Left lung (tissue), 10 donors: ENCODE data around the gene CYP3A7. TPM values are rescaled to one million over a fixed set of nuclear protein-coding genes. Genes with fewer than 3 reads are reported as not detected.
"Not testable (repeated sequence)": the region's sequence is repeated elsewhere in the genome, so short reads cannot be mapped to it uniquely, and the experiment has no call there.

ENCODE experiments used
- ATAC-seq: fragments of 200-7000 bp; cut with Tn5 transposase; one replicate; pipeline ENCODE4 v1.9.1; 2020; ENCODE audit warnings: moderate library complexity
- DNase-seq, 4 donors: peaks; one replicate each; pipeline ENCODE4 v3.0.0-alpha.2; 2013 to 2020
- H3K27ac ChIP-seq, 2 donors: fragments of 200-600 bp; sonication (generic) in 1 of 2; one replicate each; pipeline versions ENCODE4 v1.5.0 to v1.8.0; 2020 to 2021
- H3K27me3 ChIP-seq, 2 donors: fragments of 200-600 bp; sonication (generic) in 1 of 2; one replicate each; pipeline versions ENCODE4 v1.5.0 to v1.8.0; 2020 to 2021
- H3K36me3 ChIP-seq, 2 donors: fragments of 200-600 bp; sonication (generic) in 1 of 2; one replicate each; pipeline versions ENCODE4 v1.5.0 to v1.8.0; 2020 to 2021
- H3K4me1 ChIP-seq, 2 donors: fragments of 200-600 bp; one replicate each; pipeline ENCODE4 v1.8.0; 2021
- H3K4me3 ChIP-seq, 2 donors: fragments of 200-600 bp; sonication (generic) in 1 of 2; one replicate each; pipeline versions ENCODE4 v1.5.0 to v1.8.0; 2020 to 2021; ENCODE audit warnings: mild to moderate bottlenecking in 1 of 2
- H3K9me3 ChIP-seq, 2 donors: fragments of 200-600 bp; sonication (generic) in 1 of 2; one replicate each; pipeline versions ENCODE4 v1.5.0 to v1.8.0; 2020 to 2021
- intact Hi-C, 2 donors: fragments of 100-400 bp; cut with DNase I; formaldehyde crosslinking; loops; one replicate each; pipeline versions ENCODE4 v1.11.2 to v1.14.2; 2022
- polyA plus RNA-seq, 6 donors: library from polyadenylated mRNA; unstranded; fragments of 120-200 nt; gene quantifications; one replicate each; pipeline ENCODE4 v1.2.1, GENCODE V29; 2013; ENCODE audit not compliant: insufficient read length in 6 of 6
- total RNA-seq, 2 donors: library from RNA; stranded (reverse); fragmentation: NEBNext Ultra II Directional; extraction: Animal tissue kit (Norgen Biotek cat#: 25700); gene quantifications; one replicate each; pipeline ENCODE4 v1.2.1, GENCODE V29; 2021
- TF ChIP-seq, protein P1 (sequence below), 2 donors: fragments of 200-600 bp; sonication (generic) in 1 of 2; IDR thresholded peaks; one replicate each; pipeline versions ENCODE4 v1.5.0 to v1.8.0; 2021; ENCODE audit warnings: antibody characterized with exemption in 2 of 2
- donor health status: DM: no; HTN: yes; CAD: no.
- donor health status: DM: no; HTN: no; CAD: no.

The CYP3A7 gene
- total and polyA plus RNA-seq, 8 donors: 0.37 to 2.9 (median 0.87) TPM

DNA sequence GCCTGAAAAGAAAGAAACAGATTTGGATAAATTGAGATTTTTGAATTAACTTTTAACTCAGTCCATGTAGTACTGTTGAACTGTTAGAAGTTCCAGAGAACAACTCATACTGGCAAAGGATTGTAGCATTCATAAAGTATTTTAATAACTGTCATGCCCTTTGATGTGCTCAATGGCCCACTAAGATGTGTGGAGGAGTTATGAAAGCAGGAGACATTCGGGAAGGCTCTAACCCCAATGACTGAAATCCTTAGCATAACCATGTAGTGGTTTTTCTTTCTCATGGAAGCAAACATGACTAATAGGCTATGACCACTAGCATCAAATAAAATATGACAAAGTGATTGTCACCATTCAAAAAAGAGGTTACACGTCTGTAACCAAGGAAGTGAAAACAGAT, 25.7 kb downstream of the CYP3A7 start:
- intact Hi-C loops: no loop called here
- H3K9me3 ChIP-seq: peaks cover 0 to 21% of the 10 kb centered on the region in 2 donors
- no peaks in the 10 kb centered on the region for H3K36me3 ChIP-seq
- TF ChIP-seq, protein P1, sequence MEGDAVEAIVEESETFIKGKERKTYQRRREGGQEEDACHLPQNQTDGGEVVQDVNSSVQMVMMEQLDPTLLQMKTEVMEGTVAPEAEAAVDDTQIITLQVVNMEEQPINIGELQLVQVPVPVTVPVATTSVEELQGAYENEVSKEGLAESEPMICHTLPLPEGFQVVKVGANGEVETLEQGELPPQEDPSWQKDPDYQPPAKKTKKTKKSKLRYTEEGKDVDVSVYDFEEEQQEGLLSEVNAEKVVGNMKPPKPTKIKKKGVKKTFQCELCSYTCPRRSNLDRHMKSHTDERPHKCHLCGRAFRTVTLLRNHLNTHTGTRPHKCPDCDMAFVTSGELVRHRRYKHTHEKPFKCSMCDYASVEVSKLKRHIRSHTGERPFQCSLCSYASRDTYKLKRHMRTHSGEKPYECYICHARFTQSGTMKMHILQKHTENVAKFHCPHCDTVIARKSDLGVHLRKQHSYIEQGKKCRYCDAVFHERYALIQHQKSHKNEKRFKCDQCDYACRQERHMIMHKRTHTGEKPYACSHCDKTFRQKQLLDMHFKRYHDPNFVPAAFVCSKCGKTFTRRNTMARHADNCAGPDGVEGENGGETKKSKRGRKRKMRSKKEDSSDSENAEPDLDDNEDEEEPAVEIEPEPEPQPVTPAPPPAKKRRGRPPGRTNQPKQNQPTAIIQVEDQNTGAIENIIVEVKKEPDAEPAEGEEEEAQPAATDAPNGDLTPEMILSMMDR (IDR thresholded peaks at IDR 0.05): no peak
- H3K4me3 ChIP-seq: no peak overlapping the region
- DNase-seq (no peak), ATAC-seq (no peak)
- H3K4me1 ChIP-seq: no peaks in the 10 kb centered on the region
- H3K27me3 ChIP-seq: no peaks in the 10 kb centered on the region
- no peak overlapping the region for H3K27ac ChIP-seq

DNA sequence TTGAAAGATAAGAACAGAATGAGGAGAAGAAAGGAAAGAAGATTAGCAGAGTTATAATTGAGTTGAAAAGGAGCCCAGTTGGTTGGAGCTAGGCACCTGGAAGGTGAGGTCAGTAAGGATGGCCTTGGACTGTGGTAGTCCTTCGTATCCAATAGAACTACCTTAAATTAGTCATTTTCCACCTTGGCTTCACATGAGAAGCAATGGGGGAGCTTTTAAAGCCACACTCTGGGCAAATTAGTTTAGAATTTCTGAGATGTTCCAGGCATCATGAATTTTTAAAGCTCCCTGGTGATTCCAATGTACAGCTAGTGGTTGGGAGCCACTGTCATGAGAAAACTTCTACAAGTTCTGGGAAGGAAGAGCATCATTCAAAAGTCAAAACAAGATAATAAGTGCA, 27.9 kb downstream of the CYP3A7 start:
- peaks cover 0 to 21% of the 10 kb centered on the region in 2 donors for H3K9me3 ChIP-seq
- no peak overlapping the region for H3K27ac ChIP-seq
- no peak for ATAC-seq
- H3K27me3 ChIP-seq: no peaks in the 10 kb centered on the region
- no peak overlapping the region for H3K4me3 ChIP-seq
- intact Hi-C loops: no loop called here
- H3K4me1 ChIP-seq: no peaks in the 10 kb centered on the region
- TF ChIP-seq, protein P1 (IDR thresholded peaks at IDR 0.05): no peak
- no peaks in the 10 kb centered on the region for H3K36me3 ChIP-seq
- no peak for DNase-seq

DNA sequence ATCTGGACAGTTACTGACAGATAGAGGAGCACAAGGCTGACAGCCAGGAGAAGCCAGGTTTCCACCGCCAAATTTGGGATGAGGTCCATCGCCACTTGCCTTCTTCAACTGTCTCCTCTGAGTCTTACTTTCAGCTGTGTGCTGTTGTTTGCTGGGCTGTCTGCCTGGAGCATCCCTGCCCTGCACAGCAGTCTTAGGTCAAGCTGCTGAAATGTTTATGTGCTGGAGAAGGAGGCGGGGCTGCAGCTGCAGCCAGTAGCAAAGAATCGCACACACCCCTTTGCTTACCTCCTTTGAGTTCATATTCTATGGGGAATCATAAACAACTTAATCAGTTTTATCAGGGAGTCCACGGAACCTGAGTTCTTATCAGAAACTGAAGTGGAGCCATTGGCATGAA, 35.0 kb downstream of the CYP3A7 start:
- ATAC-seq (peak; percentile 51), DNase-seq (no peak)
- intact Hi-C loops: no loop called here
- H3K36me3 ChIP-seq: no peaks in the 10 kb centered on the region
- no peaks in the 10 kb centered on the region for H3K27me3 ChIP-seq
- TF ChIP-seq, protein P1 (IDR thresholded peaks at IDR 0.05): no peak
- H3K4me3 ChIP-seq: no peak overlapping the region
- no peaks in the 10 kb centered on the region for H3K9me3 ChIP-seq
- no peaks in the 10 kb centered on the region for H3K4me1 ChIP-seq
- H3K27ac ChIP-seq: peak overlapping the region in 1 of 2 donors; percentile 33

DNA sequence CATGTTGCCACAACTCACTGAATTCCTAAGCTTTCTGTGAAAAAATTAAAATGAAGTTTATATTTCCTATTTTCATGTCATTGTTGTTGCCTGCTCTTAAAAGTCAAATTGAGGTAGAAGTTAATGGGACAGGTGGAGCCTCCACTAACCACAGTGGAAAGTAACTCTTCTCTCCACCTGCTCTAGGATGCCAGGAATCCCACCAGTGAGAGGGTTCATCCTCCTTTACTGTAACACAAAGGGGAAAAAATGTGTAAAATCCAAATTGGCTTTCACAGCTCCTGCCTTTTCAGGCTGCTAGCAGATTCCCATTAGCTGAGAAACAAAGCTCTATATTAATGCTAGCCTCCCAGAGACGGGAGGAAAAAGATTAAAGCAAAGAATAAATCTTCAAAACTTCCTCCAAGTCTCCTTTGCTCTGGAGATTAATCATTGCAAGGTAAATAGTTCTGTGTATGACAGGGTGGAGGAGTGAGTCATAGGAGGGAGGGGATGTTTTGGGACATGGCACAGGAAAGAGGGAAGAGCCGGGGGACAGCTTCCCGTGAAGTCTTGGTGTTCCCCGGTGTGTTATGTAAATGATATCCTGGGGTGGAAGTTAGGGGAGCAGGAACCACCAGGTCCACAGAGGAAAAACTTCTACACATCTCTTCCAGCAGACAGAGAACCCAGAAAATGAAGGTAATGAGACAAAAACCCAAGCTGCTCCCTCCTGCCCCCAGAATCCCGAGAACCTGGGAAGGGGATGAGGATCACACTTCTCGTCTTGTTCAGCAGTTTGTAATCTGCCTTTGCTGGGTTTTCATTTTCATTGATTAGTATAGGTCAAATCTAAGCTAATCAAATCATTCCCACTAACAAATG, 35.9 kb downstream of the CYP3A7 start:
- intact Hi-C loops, H3K27me3 ChIP-seq, H3K9me3 ChIP-seq, H3K4me1 ChIP-seq, H3K4me3 ChIP-seq, H3K36me3 ChIP-seq, DNase-seq: not testable (repeated sequence)
- peak; percentile 87 for ATAC-seq
- H3K27ac ChIP-seq: peak overlapping the region in 1 of 2 donors; percentile 33

DNA sequence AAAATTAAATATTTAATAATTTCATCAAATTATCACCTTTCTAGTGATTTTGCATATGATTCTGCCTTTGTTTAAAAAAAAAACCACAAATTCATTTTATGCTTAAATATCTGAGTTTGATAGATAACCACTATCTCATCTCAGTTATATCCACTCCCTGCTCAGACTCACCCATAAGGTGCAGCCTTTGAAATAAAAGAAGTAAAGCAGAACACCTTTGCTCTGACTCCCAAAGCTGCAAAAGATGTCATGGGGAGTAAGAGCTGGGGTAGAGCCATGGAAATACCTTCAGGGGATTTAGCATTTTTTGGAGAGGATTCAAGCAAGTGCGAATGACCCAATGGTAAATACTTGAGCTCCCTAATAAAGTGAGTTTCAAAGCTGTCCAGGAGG, 40.1 kb downstream of the CYP3A7 start:
- DNase-seq (no peak), ATAC-seq (no peak)
- Histone ChIP-seq H3K27ac (no peak overlapping the region), H3K4me1 (no peaks in the 10 kb centered on the region), H3K36me3 (no peaks in the 10 kb centered on the region), H3K27me3 (no peaks in the 10 kb centered on the region), H3K4me3 (no peak overlapping the region), H3K9me3 (peaks cover 0 to 9% of the 10 kb centered on the region in 2 donors)
- intact Hi-C loops: no loop called here
- TF ChIP-seq, protein P1 (IDR thresholded peaks at IDR 0.05): no peak
